ENCODE data around the gene TBC1D8.

- TF ChIP-seq CTCF (IDR thresholded peaks at IDR 0.05; ENCODE audit: low read depth, low read length) (no peak), POLR2A (IDR thresholded peaks at IDR 0.05; ENCODE audit: extremely low read depth, insufficient read length) (no peak)
Observed at GRCh38 chr2:101082998-101083397, 68.2 kb downstream of the TBC1D8 start.

Measured in NB4 (cell line).